ENCODE data around the gene DNAAF9. TPM values are rescaled to one million over a fixed set of nuclear protein-coding genes. Genes with fewer than 3 reads are reported as not detected.

The DNAAF9 gene
- total RNA-seq, 3 donors from 2014 or later (not counting 1 experiment from before 2014, with no cell fraction given), result 4.1 to 6.9 (median 4.8) TPM

DNA sequence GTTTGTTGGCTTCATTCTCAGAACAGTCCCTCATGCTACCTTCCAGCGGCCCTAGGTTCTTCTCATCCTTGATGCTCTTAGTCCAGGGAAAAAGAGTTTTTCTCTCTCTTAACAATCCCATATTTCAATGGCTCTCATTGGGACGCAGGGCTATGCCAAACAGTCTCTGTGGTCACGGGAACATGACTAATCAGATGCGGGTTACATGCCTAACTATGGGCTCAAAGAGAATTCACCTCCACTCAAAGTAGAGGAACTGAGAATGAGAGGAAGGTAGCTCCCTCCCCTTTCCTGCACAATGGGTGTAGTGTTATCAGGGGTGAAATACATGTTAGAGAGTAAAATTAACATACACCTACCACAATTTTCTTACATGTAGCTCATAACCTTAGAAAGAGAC lies 45.2 kb upstream of the DNAAF9 start:
- H3K9me3 Mint-ChIP-seq, result no peaks in the 10 kb centered on the region
- WGBS (ENCODE audit: insufficient coverage), result 79% methylated on average over 2 of the region's 4 CpGs

DNA sequence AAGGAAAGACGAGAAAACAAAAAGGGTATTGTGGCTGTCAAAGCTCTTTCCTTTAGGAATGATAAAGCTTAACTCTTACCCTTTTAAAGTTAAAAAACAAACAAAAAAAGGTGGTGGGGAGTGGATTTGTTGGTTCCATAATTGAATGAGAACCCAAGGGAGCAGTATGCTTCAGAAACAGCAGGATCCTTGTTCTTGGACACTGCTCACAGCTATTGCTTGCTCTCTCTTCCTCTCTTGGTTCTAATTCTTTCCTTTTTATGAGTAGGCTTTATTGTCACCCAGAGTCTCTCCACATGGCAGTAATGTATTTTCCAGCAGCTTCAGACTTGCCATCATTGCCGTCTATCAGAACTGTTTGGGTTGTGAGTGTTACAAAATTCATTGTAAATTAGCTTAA lies 44.7 kb upstream of the DNAAF9 start:
- no peaks in the 10 kb centered on the region for H3K27me3 ChIP-seq (ENCODE audit: control insufficient read depth, insufficient read depth, low read length)
- no peak for ATAC-seq
- no peak overlapping the region for H3K4me3 Mint-ChIP-seq
- no peaks in the 10 kb centered on the region for H3K4me1 Mint-ChIP-seq
- no peak overlapping the region for H3K27ac Mint-ChIP-seq
- no peaks in the 10 kb centered on the region for H3K36me3 Mint-ChIP-seq
- H3K27ac ChIP-seq (ENCODE audit: low read length), result no peak overlapping the region
- no peaks in the 10 kb centered on the region for H3K9me3 ChIP-seq (ENCODE audit: control insufficient read depth, insufficient read depth, low read length)
- H3K27me3 Mint-ChIP-seq (ENCODE audit: low read depth in 2 of 2), result peaks cover 11 to 12% of the 10 kb centered on the region in 2 donors
- H3K9me3 Mint-ChIP-seq, result no peaks in the 10 kb centered on the region
- intact Hi-C loops (cut with micrococcal nuclease), result no loop called here
- no peaks in the 10 kb centered on the region for H3K36me3 ChIP-seq (ENCODE audit: control insufficient read depth, insufficient read depth, low read length)
- WGBS (ENCODE audit: insufficient coverage), result no CpG with 5 or more reads among the region's 2 CpGs
- no peak for TF ChIP-seq CTCF (IDR thresholded peaks at IDR 0.05)
- H3K4me1 ChIP-seq (ENCODE audit: control insufficient read depth, insufficient read depth, low read length), result no peaks in the 10 kb centered on the region
- DNase-seq, result no peak
- no peak overlapping the region for H3K4me3 ChIP-seq (ENCODE audit: low read length)

More for the DNA sequence above, 45.2 kb upstream of the DNAAF9 start:
- Mint-ChIP-seq H3K27me3 (ENCODE audit: low read depth in 2 of 2) (peaks cover 11 to 12% of the 10 kb centered on the region in 2 donors), H3K36me3 (no peaks in the 10 kb centered on the region), H3K4me1 (no peaks in the 10 kb centered on the region), H3K4me3 (no peak overlapping the region), H3K27ac (no peak overlapping the region)
- Histone ChIP-seq H3K4me1 (ENCODE audit: control insufficient read depth, insufficient read depth, low read length) (no peaks in the 10 kb centered on the region), H3K9me3 (ENCODE audit: control insufficient read depth, insufficient read depth, low read length) (no peaks in the 10 kb centered on the region), H3K36me3 (ENCODE audit: control insufficient read depth, insufficient read depth, low read length) (no peaks in the 10 kb centered on the region), H3K27me3 (ENCODE audit: control insufficient read depth, insufficient read depth, low read length) (no peaks in the 10 kb centered on the region), H3K27ac (ENCODE audit: low read length) (no peak overlapping the region), H3K4me3 (ENCODE audit: low read length) (no peak overlapping the region)
- intact Hi-C loops (cut with micrococcal nuclease), result no loop called here
- no peak for ATAC-seq
- DNase-seq, result no peak
- no peak for TF ChIP-seq CTCF (IDR thresholded peaks at IDR 0.05)

DNA sequence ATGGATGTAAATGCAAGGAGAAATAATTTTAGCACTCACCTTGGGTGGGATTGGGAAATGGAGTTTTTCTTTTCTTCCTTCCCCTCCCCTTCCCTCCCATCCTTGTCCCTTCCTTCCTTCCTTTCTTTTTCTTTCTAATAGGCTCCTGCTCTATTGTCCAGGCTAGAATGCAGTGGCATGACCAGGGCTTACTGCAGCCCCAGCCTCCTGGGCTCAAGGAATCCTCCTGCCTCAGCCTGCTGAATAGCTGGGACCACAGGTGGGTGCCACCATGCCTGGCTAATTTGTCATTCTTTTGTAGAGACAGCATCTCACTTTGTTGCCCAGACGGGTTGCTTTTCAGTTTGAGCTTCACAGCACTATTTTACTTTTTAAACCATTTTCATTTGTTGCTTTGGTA lies 41.9 kb upstream of the DNAAF9 start:
- Histone ChIP-seq H3K27me3 (ENCODE audit: control insufficient read depth, insufficient read depth, low read length) (no peaks in the 10 kb centered on the region), H3K9me3 (ENCODE audit: control insufficient read depth, insufficient read depth, low read length) (no peaks in the 10 kb centered on the region), H3K4me1 (ENCODE audit: control insufficient read depth, insufficient read depth, low read length) (no peaks in the 10 kb centered on the region), H3K27ac (ENCODE audit: low read length) (no peak overlapping the region), H3K4me3 (ENCODE audit: low read length) (no peak overlapping the region), H3K36me3 (ENCODE audit: control insufficient read depth, insufficient read depth, low read length) (no peaks in the 10 kb centered on the region)
- 100% methylated on average over 1 of the region's 1 CpG for WGBS (ENCODE audit: insufficient coverage)
- Mint-ChIP-seq H3K4me3 (no peak overlapping the region), H3K36me3 (no peaks in the 10 kb centered on the region), H3K9me3 (no peaks in the 10 kb centered on the region), H3K27me3 (ENCODE audit: low read depth in 2 of 2) (peaks cover 10 to 22% of the 10 kb centered on the region in 2 donors), H3K4me1 (no peaks in the 10 kb centered on the region), H3K27ac (no peak overlapping the region)
- TF ChIP-seq CTCF (IDR thresholded peaks at IDR 0.05), result no peak
- ATAC-seq (no peak), DNase-seq (no peak)
- intact Hi-C loops (cut with micrococcal nuclease), result no loop called here

DNA sequence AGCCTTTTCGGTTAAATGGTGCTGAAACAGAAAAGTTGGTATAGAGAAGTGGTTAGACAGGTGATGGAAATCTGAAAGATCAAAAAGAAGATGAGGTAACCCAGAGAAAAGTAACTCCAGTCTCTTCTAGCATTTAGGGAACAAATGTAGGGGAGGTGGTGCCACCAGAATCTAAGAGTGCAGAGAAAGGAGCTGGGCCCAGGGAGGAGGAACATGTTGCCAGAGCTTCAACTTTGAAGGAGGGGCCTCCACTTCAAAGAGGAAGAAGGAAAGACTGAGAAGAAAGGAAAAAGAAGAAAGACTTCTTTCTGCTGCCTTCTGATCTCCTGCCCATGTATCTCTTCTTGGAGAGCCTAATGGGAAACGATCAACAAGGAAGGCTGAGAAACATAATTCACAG lies 39.9 kb upstream of the DNAAF9 start:
- 82% methylated on average over 2 of the region's 2 CpGs for WGBS (ENCODE audit: insufficient coverage)
- Mint-ChIP-seq H3K36me3 (no peaks in the 10 kb centered on the region), H3K4me3 (no peak overlapping the region), H3K9me3 (no peaks in the 10 kb centered on the region), H3K27me3 (ENCODE audit: low read depth in 2 of 2) (peaks cover 7 to 22% of the 10 kb centered on the region in 2 donors), H3K4me1 (no peaks in the 10 kb centered on the region), H3K27ac (no peak overlapping the region)
- ATAC-seq (no peak), DNase-seq (no peak)
- no peak overlapping the region for H3K4me3 ChIP-seq (ENCODE audit: low read length)
- H3K4me1 ChIP-seq (ENCODE audit: control insufficient read depth, insufficient read depth, low read length), result no peaks in the 10 kb centered on the region
- H3K27ac ChIP-seq (ENCODE audit: low read length), result no peak overlapping the region
- intact Hi-C loops (cut with micrococcal nuclease), result no loop called here
- peaks cover 2% of the 10 kb centered on the region for H3K27me3 ChIP-seq (ENCODE audit: control insufficient read depth, insufficient read depth, low read length)
- no peak for TF ChIP-seq CTCF (IDR thresholded peaks at IDR 0.05)
- H3K36me3 ChIP-seq (ENCODE audit: control insufficient read depth, insufficient read depth, low read length), result no peaks in the 10 kb centered on the region
- no peaks in the 10 kb centered on the region for H3K9me3 ChIP-seq (ENCODE audit: control insufficient read depth, insufficient read depth, low read length)
